KOPT-K1 (cell line): Measurements from ENCODE around the gene BEND3.
"Not testable (repeated sequence)": the region's sequence is repeated elsewhere in the genome, so short reads cannot be mapped to it uniquely, and the experiment has no call there.

Source experiments
- H3K27ac ChIP-seq: fragments of 200-600 bp; sonication (generic); 2 replicates; pipeline ENCODE4 v1.5.1; 2016; ENCODE audit warnings: antibody characterized with exemption, mild to moderate bottlenecking, low read depth, low read length; ENCODE audit not compliant: poor library complexity, severe bottlenecking
- H3K36me3 ChIP-seq: fragments of 200-600 bp; sonication (generic); 2 replicates; pipeline ENCODE4 v1.5.1; 2017; ENCODE audit warnings: antibody characterized with exemption, mild to moderate bottlenecking, low read length, moderate library complexity; ENCODE audit not compliant: insufficient read depth
- H3K9me3 ChIP-seq: fragments of 200-600 bp; sonication (generic); 2 replicates; pipeline ENCODE4 v1.5.1; 2017; ENCODE audit warnings: antibody characterized with exemption, low read length, mild to moderate bottlenecking; ENCODE audit not compliant: insufficient read depth, poor library complexity, severe bottlenecking

BEND3 gene

DNA sequence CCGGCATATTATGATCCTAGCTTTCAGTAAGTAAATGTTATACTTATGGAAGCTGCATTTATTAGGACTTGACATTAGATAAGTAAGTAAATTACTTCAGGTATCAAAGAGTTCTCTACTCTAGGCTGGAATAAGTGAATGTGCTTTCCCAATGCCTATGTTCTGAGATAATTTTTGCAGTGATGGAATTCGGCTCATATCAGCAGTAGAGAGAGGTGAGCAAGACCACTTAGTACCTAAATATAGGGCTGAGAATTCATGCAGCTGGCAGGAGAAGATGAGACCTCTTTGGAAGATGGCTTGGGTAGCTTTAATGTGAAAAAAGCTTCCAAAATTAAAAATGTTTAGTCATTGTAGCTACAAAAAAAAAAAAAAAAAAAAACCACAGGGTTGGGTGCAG is 13.3 kb upstream of the BEND3 start:
- Histone ChIP-seq H3K36me3 (no peaks in the 10 kb centered on the region), H3K9me3 (no peaks in the 10 kb centered on the region), H3K27ac (no peak overlapping the region)

- H3K9me3 ChIP-seq, result no peaks in the 10 kb centered on the region
- no peaks in the 10 kb centered on the region for H3K36me3 ChIP-seq
- no peak overlapping the region for H3K27ac ChIP-seq
Observed at GRCh38 chr6:107128175-107128574, 12.9 kb upstream of the BEND3 start.

DNA sequence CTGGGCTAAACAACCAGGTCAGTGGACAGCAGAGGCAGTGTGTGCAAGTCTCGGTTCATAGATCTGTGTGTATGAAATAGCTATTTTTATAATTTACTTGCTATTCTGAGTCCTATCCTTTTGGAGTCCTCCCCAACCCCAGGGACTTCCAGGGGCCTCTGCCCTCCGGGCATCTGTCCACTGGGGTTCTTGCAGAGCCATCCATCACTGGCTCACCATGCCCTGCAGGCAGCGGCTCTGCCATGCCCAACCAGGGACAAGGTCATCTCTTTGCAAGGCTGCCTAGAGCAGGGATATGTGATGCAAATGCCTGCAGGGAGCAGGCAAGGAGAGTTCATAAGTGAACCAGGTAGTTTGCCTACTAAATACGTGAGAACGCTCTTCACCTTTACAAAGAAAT is 10.5 kb upstream of the BEND3 start:
- Histone ChIP-seq H3K27ac (no peak overlapping the region), H3K9me3 (no peaks in the 10 kb centered on the region), H3K36me3 (no peaks in the 10 kb centered on the region)

GRCh38 chr6:107124934-107125348 is 9.6 kb upstream of the BEND3 start:
- no peak overlapping the region for H3K27ac ChIP-seq

GRCh38 chr6:107123501-107123900 is 8.2 kb upstream of the BEND3 start:
- no peak overlapping the region for H3K27ac ChIP-seq
- H3K36me3 ChIP-seq, result no peaks in the 10 kb centered on the region
- no peaks in the 10 kb centered on the region for H3K9me3 ChIP-seq

More at GRCh38 chr6:107124934-107125348, 9.6 kb upstream of the BEND3 start:
- no peaks in the 10 kb centered on the region for H3K9me3 ChIP-seq
- H3K36me3 ChIP-seq, result no peaks in the 10 kb centered on the region

DNA sequence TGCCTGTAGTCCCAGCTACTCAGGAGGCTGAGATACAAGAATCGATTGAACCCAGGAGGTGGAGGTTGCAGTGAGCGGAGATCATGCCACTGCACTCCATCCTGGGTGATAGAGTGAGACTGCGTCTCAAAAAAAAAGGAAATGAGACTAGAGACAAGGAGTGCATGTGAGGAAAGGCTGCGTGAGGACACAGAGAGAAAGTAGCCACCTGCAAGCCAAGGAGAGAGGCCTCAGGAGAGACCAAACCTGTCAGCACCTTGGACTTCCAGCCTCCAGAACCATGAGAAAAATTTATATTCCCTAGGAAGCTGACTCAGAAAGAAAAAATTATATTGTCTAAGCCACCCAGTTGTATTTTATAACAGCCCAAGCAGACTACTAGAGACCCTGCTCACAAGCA is 7.4 kb upstream of the BEND3 start:
- no peaks in the 10 kb centered on the region for H3K36me3 ChIP-seq
- H3K27ac ChIP-seq, result no peak overlapping the region
- H3K9me3 ChIP-seq, result no peaks in the 10 kb centered on the region

DNA sequence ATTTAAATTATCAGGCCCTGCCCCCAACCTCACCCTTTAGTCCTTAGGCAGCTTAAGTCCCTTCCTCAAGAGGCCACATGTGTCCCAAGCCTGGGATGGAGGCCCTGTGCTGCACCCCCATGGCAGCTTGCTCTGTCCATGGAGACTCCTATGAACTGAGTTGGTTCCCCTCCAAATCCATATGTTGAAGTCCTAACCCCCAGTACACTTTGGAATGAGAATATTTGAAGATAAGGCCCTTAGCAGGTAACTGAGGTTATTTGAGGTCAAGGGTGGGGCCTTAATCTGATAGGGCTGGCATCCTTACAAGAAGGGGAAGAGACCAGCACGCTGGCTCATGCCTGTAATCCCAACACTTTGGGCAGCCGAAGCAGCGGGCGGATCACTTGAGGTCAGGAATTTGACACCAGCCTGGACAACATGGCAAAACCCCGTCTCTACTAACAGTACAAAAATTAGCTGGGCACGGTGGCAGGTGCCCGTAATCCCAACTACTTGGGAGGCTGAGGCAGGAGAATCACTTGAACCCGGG is 6.7 kb upstream of the BEND3 start:
- Histone ChIP-seq H3K27ac (no peak overlapping the region), H3K36me3 (no peaks in the 10 kb centered on the region), H3K9me3 (no peaks in the 10 kb centered on the region)

- Histone ChIP-seq H3K9me3 (no peaks in the 10 kb centered on the region), H3K36me3 (no peaks in the 10 kb centered on the region), H3K27ac (no peak overlapping the region)
Observed at GRCh38 chr6:107121266-107121665, 6.0 kb upstream of the BEND3 start.

- Histone ChIP-seq H3K9me3 (no peaks in the 10 kb centered on the region), H3K27ac (no peak overlapping the region)
Observed at GRCh38 chr6:107120404-107120803, 5.1 kb upstream of the BEND3 start.

GRCh38 chr6:107118976-107119375 is 3.7 kb upstream of the BEND3 start:
- Histone ChIP-seq H3K27ac (peak overlapping the region; percentile 3), H3K36me3 (no peaks in the 10 kb centered on the region), H3K9me3 (no peaks in the 10 kb centered on the region)

More at GRCh38 chr6:107120404-107120803, 5.1 kb upstream of the BEND3 start:
- no peaks in the 10 kb centered on the region for H3K36me3 ChIP-seq

GRCh38 chr6:107118540-107118939 is 3.2 kb upstream of the BEND3 start:
- H3K27ac ChIP-seq, H3K36me3 ChIP-seq, H3K9me3 ChIP-seq: not testable (repeated sequence)

- H3K36me3 ChIP-seq, result no peaks in the 10 kb centered on the region
- H3K27ac ChIP-seq, result no peak overlapping the region
- H3K9me3 ChIP-seq, result no peaks in the 10 kb centered on the region
Observed at GRCh38 chr6:107116931-107117330, 1.6 kb upstream of the BEND3 start.

DNA sequence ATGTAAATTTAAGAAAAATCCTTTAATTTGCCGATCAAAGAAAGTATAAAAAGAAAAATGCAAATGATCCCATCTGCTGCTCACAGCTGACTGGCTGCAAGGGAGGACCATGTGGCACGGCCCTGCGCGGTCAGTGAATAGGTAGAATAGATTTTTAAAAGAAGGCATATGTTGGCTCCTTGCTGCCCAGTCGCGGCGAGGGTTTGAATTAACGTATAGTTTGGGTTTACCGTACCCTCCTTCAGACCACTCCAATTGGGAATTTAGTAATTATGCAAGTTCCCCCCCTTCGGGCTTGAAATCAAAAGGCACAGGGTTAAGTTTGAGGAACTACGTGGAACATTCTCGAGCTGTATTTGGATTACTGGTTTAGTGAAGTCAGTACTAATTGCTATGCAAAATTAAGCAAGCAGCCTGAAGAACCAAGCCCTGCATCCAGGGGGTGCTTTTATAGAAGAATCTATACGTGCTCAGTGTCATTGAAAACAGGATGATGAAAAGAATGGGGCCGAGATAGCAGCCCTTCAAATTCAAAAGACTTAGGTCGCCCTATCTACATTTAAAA is 1.1 kb upstream of the BEND3 start:
- Histone ChIP-seq H3K9me3 (no peaks in the 10 kb centered on the region), H3K36me3 (no peaks in the 10 kb centered on the region), H3K27ac (no peak overlapping the region)

GRCh38 chr6:107115695-107116327 is 496 bp upstream of the BEND3 start:
- Histone ChIP-seq H3K27ac (peak overlapping the region; percentile 61), H3K9me3 (no peaks in the 10 kb centered on the region)

GRCh38 chr6:107114213-107114925 is 946 bp downstream of the BEND3 start:
- H3K36me3 ChIP-seq, result no peaks in the 10 kb centered on the region
- peak overlapping the region; percentile 65 for H3K27ac ChIP-seq
- no peaks in the 10 kb centered on the region for H3K9me3 ChIP-seq

More at GRCh38 chr6:107115695-107116327, 496 bp upstream of the BEND3 start:
- no peaks in the 10 kb centered on the region for H3K36me3 ChIP-seq
